Ishikawa (cell line): ENCODE results near the gene INHBC.

Source experiments
- CEBPB ChIP-seq: IDR thresholded peaks from 2 replicates; pipeline ENCODE4 v1.6.1; 2012
- CREB1 ChIP-seq: IDR thresholded peaks from 2 replicates; pipeline ENCODE4 v1.6.1; 2012; ENCODE audit warnings: low read depth
- EGR1 ChIP-seq: IDR thresholded peaks from 2 replicates; pipeline ENCODE4 v1.6.1; 2012
- EP300 ChIP-seq: IDR thresholded peaks from 2 replicates; pipeline ENCODE4 v1.6.1; 2012; ENCODE audit warnings: borderline replicate concordance
- FOXM1 ChIP-seq: IDR thresholded peaks from 2 replicates; pipeline ENCODE4 v1.6.1; 2012; ENCODE audit warnings: low read depth, borderline replicate concordance
- MAX ChIP-seq: IDR thresholded peaks from 2 replicates; pipeline ENCODE4 v1.6.1; 2012
- NFIC ChIP-seq: IDR thresholded peaks from 2 replicates; pipeline ENCODE4 v1.6.1; 2012
- RAD21 ChIP-seq: IDR thresholded peaks from 2 replicates; pipeline ENCODE4 v1.6.1; 2012; ENCODE audit warnings: low read depth
- TAF1 ChIP-seq: IDR thresholded peaks from 2 replicates; pipeline ENCODE4 v1.6.1; 2012; ENCODE audit warnings: low read depth, mild to moderate bottlenecking
- TCF12 ChIP-seq: IDR thresholded peaks from 2 replicates; pipeline ENCODE4 v1.6.1; 2012; ENCODE audit warnings: low read depth
- TEAD4 ChIP-seq: IDR thresholded peaks from 2 replicates; pipeline ENCODE4 v1.6.1; 2012
- YY1 ChIP-seq: IDR thresholded peaks from 2 replicates; pipeline ENCODE4 v1.6.1; 2012; ENCODE audit warnings: low read depth
- ZBTB7A ChIP-seq: IDR thresholded peaks from 2 replicates; pipeline ENCODE4 v1.6.1; 2012; ENCODE audit warnings: low read depth
- TF ChIP-seq, protein P1 (sequence below): IDR thresholded peaks from 2 replicates; pipeline ENCODE4 v1.6.1; 2012
- TF ChIP-seq, protein P2 (sequence below): IDR thresholded peaks from 2 replicates; pipeline ENCODE4 v1.6.1; 2012; ENCODE audit warnings: low read depth, mild to moderate bottlenecking

The INHBC gene

DNA sequence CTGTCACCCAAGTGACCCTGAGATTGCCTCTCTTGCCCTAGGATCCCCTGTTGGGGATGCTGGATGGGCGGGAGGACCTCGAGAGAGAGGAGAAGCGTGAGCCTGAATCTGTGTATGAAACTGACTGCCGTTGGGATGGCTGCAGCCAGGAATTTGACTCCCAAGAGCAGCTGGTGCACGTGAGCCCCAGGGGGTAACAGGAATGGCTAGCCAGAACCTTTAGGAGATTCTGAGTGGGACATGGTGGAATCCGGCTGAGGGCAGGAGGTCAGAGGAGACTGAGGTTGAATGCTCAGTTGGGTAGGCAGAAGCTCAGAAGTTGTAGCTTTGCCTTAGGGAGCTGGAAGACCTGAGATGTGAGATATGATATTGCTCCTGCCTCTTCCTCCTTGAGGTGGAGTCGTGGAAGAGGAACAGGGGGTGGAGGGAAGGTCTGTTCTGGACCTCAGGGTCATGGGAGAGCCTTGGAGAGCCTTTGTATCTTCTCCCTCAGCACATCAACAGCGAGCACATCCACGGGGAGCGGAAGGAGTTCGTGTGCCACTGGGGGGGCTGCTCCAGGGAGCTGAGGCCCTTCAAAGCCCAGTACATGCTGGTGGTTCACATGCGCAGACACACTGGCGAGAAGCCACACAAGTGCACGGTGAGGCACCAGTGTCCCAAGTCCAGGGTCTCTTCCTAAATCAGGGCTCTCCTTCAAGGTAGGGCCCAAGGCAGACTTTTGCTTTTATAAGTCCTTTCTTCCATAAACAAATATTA, 31.3 kb downstream of the INHBC start:
- no peak for TF ChIP-seq RAD21
- TF ChIP-seq TEAD4 = no peak
- TF ChIP-seq NFIC = no peak
- no peak for TF ChIP-seq CEBPB
- no peak for TF ChIP-seq FOXM1

GRCh38 chr12:57467212-57467874, 32.8 kb downstream of the INHBC start:
- no peak for TF ChIP-seq MAX
- no peak for TF ChIP-seq CREB1
- TF ChIP-seq, protein P1, sequence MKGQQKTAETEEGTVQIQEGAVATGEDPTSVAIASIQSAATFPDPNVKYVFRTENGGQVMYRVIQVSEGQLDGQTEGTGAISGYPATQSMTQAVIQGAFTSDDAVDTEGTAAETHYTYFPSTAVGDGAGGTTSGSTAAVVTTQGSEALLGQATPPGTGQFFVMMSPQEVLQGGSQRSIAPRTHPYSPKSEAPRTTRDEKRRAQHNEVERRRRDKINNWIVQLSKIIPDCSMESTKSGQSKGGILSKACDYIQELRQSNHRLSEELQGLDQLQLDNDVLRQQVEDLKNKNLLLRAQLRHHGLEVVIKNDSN = no peak
- no peak for TF ChIP-seq ZBTB7A
- TF ChIP-seq, protein P2, sequence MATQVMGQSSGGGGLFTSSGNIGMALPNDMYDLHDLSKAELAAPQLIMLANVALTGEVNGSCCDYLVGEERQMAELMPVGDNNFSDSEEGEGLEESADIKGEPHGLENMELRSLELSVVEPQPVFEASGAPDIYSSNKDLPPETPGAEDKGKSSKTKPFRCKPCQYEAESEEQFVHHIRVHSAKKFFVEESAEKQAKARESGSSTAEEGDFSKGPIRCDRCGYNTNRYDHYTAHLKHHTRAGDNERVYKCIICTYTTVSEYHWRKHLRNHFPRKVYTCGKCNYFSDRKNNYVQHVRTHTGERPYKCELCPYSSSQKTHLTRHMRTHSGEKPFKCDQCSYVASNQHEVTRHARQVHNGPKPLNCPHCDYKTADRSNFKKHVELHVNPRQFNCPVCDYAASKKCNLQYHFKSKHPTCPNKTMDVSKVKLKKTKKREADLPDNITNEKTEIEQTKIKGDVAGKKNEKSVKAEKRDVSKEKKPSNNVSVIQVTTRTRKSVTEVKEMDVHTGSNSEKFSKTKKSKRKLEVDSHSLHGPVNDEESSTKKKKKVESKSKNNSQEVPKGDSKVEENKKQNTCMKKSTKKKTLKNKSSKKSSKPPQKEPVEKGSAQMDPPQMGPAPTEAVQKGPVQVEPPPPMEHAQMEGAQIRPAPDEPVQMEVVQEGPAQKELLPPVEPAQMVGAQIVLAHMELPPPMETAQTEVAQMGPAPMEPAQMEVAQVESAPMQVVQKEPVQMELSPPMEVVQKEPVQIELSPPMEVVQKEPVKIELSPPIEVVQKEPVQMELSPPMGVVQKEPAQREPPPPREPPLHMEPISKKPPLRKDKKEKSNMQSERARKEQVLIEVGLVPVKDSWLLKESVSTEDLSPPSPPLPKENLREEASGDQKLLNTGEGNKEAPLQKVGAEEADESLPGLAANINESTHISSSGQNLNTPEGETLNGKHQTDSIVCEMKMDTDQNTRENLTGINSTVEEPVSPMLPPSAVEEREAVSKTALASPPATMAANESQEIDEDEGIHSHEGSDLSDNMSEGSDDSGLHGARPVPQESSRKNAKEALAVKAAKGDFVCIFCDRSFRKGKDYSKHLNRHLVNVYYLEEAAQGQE = no peak
- TF ChIP-seq TEAD4 = no peak
- no peak for TF ChIP-seq EGR1
- no peak for TF ChIP-seq TAF1
- no peak for TF ChIP-seq YY1
- TF ChIP-seq NFIC = no peak
- TF ChIP-seq EP300 = no peak
- TF ChIP-seq FOXM1 = no peak
- TF ChIP-seq CEBPB = no peak
- no peak for TF ChIP-seq TCF12
- no peak for TF ChIP-seq RAD21

- no peak for TF ChIP-seq NFIC
- TF ChIP-seq EGR1 = no peak
- no peak for TF ChIP-seq MAX
- TF ChIP-seq CEBPB = no peak
- TF ChIP-seq EP300 = no peak
- TF ChIP-seq TEAD4 = no peak
- no peak for TF ChIP-seq TCF12
- no peak for TF ChIP-seq CREB1
- TF ChIP-seq RAD21 = no peak
- TF ChIP-seq ZBTB7A = no peak
- TF ChIP-seq, protein P1 = no peak
- no peak for TF ChIP-seq FOXM1
- TF ChIP-seq, protein P2 = no peak
- TF ChIP-seq YY1 = no peak
These were observed 33.3 kb downstream of the INHBC start for GRCh38 chr12:57467915-57468314.

- TF ChIP-seq YY1 = no peak
- no peak for TF ChIP-seq CREB1
- no peak for TF ChIP-seq EP300
These were observed 34.9 kb downstream of the INHBC start for GRCh38 chr12:57469296-57470164.

DNA sequence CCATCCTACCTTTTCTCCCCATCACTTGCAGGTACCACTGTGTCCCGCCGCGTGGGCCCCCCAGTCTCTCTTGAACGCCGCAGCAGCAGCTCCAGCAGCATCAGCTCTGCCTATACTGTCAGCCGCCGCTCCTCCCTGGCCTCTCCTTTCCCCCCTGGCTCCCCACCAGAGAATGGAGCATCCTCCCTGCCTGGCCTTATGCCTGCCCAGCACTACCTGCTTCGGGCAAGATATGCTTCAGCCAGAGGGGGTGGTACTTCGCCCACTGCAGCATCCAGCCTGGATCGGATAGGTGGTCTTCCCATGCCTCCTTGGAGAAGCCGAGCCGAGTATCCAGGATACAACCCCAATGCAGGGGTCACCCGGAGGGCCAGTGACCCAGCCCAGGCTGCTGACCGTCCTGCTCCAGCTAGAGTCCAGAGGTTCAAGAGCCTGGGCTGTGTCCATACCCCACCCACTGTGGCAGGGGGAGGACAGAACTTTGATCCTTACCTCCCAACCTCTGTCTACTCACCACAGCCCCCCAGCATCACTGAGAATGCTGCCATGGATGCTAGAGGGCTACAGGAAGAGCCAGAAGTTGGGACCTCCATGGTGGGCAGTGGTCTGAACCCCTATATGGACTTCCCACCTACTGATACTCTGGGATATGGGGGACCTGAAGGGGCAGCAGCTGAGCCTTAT, 35.8 kb downstream of the INHBC start:
- no peak for TF ChIP-seq TAF1
- no peak for TF ChIP-seq TEAD4
- no peak for TF ChIP-seq ZBTB7A
- no peak for TF ChIP-seq CEBPB
- TF ChIP-seq FOXM1 = no peak
- no peak for TF ChIP-seq MAX
- TF ChIP-seq, protein P2 = no peak
- TF ChIP-seq CREB1 = no peak
- no peak for TF ChIP-seq TCF12
- TF ChIP-seq, protein P1 = no peak
- no peak for TF ChIP-seq YY1
- no peak for TF ChIP-seq RAD21
- TF ChIP-seq NFIC = no peak
- TF ChIP-seq EP300 = no peak
- no peak for TF ChIP-seq EGR1
